SK-N-SH treated with all-trans-retinoic acid at 6 μM for 48 hours (cell line): ENCODE measurements around the gene LANCL3.

ENCODE experiments used
- ATAC-seq: fragments of 200-7000 bp; cut with Tn5 transposase; 3 replicates; pipeline ENCODE4 v1.9.1; 2020; ENCODE audit warnings: mild to moderate bottlenecking, moderate library complexity
- ARNTL ChIP-seq: fragments of 450-650 bp; formaldehyde crosslinking; IDR thresholded peaks from 2 replicates; pipeline ENCODE4 v1.5.0; 2020; ENCODE audit warnings: low read depth, mild to moderate bottlenecking, moderate library complexity, borderline replicate concordance
- BACH2 ChIP-seq: fragments of 250-450 bp; sonication (Bioruptor Pico); IDR thresholded peaks from 2 replicates; pipeline ENCODE4 v1.9.0; 2021; ENCODE audit warnings: mild to moderate bottlenecking, borderline replicate concordance
- CSDC2 ChIP-seq: fragments of 250-450 bp; sonication (Bioruptor Pico); IDR thresholded peaks from 2 replicates; pipeline ENCODE4 v1.5.0; 2020; ENCODE audit warnings: mild to moderate bottlenecking, moderate library complexity
- GLIS3 ChIP-seq: fragments of 250-450 bp; sonication (Bioruptor Pico); IDR thresholded peaks from 2 replicates; pipeline ENCODE4 v1.5.0; 2020; ENCODE audit warnings: mild to moderate bottlenecking, moderate library complexity
- OSR1 ChIP-seq: fragments of 250-450 bp; sonication (Bioruptor Pico); IDR thresholded peaks from 2 replicates; pipeline ENCODE4 v1.8.0; 2022; ENCODE audit warnings: moderate library complexity, mild to moderate bottlenecking, inconsistent platforms
- RARB ChIP-seq: fragments of 250-450 bp; sonication (Bioruptor Pico); IDR thresholded peaks from 2 replicates; pipeline ENCODE4 v1.8.0; 2021; ENCODE audit warnings: mild to moderate bottlenecking, moderate library complexity
- SNAI2 ChIP-seq: fragments of 250-450 bp; sonication (Bioruptor Pico); IDR thresholded peaks from 2 replicates; pipeline ENCODE4 v1.5.0; 2020; ENCODE audit warnings: mild to moderate bottlenecking, moderate library complexity
- TCF4 ChIP-seq: fragments of 250-450 bp; sonication (Bioruptor Pico); IDR thresholded peaks from 2 replicates; pipeline ENCODE4 v1.8.0; 2021; ENCODE audit warnings: mild to moderate bottlenecking, moderate library complexity, borderline replicate concordance
- TOX ChIP-seq: fragments of 250-450 bp; sonication (Bioruptor Pico); IDR thresholded peaks from 2 replicates; pipeline ENCODE4 v1.8.0; 2021; ENCODE audit warnings: mild to moderate bottlenecking, moderate library complexity, borderline replicate concordance
- ZC3H10 ChIP-seq: fragments of 250-450 bp; sonication (Bioruptor Pico); IDR thresholded peaks from 2 replicates; pipeline ENCODE4 v1.5.1; 2021; ENCODE audit warnings: mild to moderate bottlenecking, moderate library complexity
- ZFP3 ChIP-seq: fragments of 250-450 bp; sonication (Bioruptor Pico); IDR thresholded peaks from 2 replicates; pipeline ENCODE4 v1.5.0; 2020; ENCODE audit warnings: mild to moderate bottlenecking, moderate library complexity
- ZFP30 ChIP-seq: fragments of 450-650 bp; formaldehyde crosslinking; IDR thresholded peaks from 2 replicates; pipeline ENCODE4 v1.5.0; 2022; ENCODE audit warnings: mild to moderate bottlenecking, moderate library complexity
- ZNF565 ChIP-seq: fragments of 450-650 bp; formaldehyde crosslinking; conservative IDR thresholded peaks from 2 replicates; pipeline ENCODE4 v1.5.0; 2020; ENCODE audit warnings: low read depth, mild to moderate bottlenecking, moderate library complexity
- ZNF70 ChIP-seq: fragments of 450-650 bp; formaldehyde crosslinking; IDR thresholded peaks from 2 replicates; pipeline ENCODE4 v1.5.0; 2020; ENCODE audit warnings: mild to moderate bottlenecking, moderate library complexity
- ZNF8 ChIP-seq: fragments of 450-650 bp; formaldehyde crosslinking; IDR thresholded peaks from 2 replicates; pipeline ENCODE4 v1.5.0; 2020; ENCODE audit warnings: mild to moderate bottlenecking, moderate library complexity
- TF ChIP-seq, protein P1 (sequence below): fragments of 250-450 bp; sonication (Bioruptor Pico); IDR thresholded peaks from 2 replicates; pipeline ENCODE4 v1.5.0; 2020; ENCODE audit warnings: mild to moderate bottlenecking, moderate library complexity
- TF ChIP-seq, protein P2 (sequence below): fragments of 250-450 bp; sonication (Bioruptor Pico); IDR thresholded peaks from 2 replicates; pipeline ENCODE4 v1.5.1; 2020; ENCODE audit warnings: low read depth, mild to moderate bottlenecking, moderate library complexity
- TF ChIP-seq, protein P3 (sequence below): fragments of 250-450 bp; sonication (Bioruptor Pico); IDR thresholded peaks from 2 replicates; pipeline ENCODE4 v1.5.1; 2021; ENCODE audit warnings: mild to moderate bottlenecking, moderate library complexity
- TF ChIP-seq, protein P4 (sequence below): fragments of 250-450 bp; sonication (Bioruptor Pico); IDR thresholded peaks from 2 replicates; pipeline ENCODE4 v1.8.0; 2021; ENCODE audit warnings: low read depth, mild to moderate bottlenecking, moderate library complexity, borderline replicate concordance
- TF ChIP-seq, protein P5 (sequence below): fragments of 250-450 bp; sonication (Bioruptor Pico); IDR thresholded peaks from 2 replicates; pipeline ENCODE4 v1.8.0; 2020; ENCODE audit warnings: mild to moderate bottlenecking, moderate library complexity, borderline replicate concordance

The LANCL3 gene

DNA sequence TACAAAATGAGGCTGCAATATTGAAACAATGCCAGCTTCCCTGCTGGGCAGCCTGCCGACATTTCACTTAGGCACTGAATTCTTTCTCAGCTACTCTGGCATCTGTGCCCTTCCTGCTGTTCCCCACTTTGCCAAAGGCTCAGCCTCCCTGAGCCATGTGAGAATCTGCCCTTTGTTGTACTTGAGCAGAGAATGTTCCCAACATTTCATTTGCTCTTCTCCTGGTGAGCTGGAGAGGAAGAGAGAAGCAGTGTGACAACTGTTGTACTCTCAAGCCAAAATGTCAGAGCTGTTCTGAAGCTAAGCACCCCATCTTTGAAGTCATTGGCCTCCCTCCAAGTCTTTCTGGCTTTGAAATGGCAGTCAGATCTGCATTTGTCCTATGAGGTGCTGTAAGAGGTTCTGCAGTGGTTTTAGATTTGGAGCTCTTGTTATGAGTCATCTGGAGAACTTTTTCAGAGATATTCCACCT lies 32.5 kb downstream of the LANCL3 start:
- ATAC-seq = no peak
- TF ChIP-seq ZNF565 (CRISPR knock-in tag) (no peak), BACH2 (CRISPR knock-in tag) (no peak), TOX (CRISPR knock-in tag) (no peak), CSDC2 (CRISPR knock-in tag) (no peak), OSR1 (no peak), TCF4 (no peak), RARB (CRISPR knock-in tag) (no peak), ZNF70 (CRISPR knock-in tag) (no peak), ZFP3 (CRISPR knock-in tag) (no peak), ZFP30 (CRISPR knock-in tag) (no peak), ZC3H10 (CRISPR knock-in tag) (no peak), GLIS3 (CRISPR knock-in tag) (no peak), ARNTL (CRISPR knock-in tag) (no peak)
- TF ChIP-seq, protein P1, sequence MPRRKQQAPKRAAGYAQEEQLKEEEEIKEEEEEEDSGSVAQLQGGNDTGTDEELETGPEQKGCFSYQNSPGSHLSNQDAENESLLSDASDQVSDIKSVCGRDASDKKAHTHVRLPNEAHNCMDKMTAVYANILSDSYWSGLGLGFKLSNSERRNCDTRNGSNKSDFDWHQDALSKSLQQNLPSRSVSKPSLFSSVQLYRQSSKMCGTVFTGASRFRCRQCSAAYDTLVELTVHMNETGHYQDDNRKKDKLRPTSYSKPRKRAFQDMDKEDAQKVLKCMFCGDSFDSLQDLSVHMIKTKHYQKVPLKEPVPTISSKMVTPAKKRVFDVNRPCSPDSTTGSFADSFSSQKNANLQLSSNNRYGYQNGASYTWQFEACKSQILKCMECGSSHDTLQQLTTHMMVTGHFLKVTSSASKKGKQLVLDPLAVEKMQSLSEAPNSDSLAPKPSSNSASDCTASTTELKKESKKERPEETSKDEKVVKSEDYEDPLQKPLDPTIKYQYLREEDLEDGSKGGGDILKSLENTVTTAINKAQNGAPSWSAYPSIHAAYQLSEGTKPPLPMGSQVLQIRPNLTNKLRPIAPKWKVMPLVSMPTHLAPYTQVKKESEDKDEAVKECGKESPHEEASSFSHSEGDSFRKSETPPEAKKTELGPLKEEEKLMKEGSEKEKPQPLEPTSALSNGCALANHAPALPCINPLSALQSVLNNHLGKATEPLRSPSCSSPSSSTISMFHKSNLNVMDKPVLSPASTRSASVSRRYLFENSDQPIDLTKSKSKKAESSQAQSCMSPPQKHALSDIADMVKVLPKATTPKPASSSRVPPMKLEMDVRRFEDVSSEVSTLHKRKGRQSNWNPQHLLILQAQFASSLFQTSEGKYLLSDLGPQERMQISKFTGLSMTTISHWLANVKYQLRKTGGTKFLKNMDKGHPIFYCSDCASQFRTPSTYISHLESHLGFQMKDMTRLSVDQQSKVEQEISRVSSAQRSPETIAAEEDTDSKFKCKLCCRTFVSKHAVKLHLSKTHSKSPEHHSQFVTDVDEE (CRISPR knock-in tag) = no peak
- TF ChIP-seq, protein P2, sequence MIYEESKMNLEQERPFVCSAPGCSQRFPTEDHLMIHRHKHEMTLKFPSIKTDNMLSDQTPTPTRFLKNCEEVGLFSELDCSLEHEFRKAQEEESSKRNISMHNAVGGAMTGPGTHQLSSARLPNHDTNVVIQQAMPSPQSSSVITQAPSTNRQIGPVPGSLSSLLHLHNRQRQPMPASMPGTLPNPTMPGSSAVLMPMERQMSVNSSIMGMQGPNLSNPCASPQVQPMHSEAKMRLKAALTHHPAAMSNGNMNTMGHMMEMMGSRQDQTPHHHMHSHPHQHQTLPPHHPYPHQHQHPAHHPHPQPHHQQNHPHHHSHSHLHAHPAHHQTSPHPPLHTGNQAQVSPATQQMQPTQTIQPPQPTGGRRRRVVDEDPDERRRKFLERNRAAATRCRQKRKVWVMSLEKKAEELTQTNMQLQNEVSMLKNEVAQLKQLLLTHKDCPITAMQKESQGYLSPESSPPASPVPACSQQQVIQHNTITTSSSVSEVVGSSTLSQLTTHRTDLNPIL = no peak
- TF ChIP-seq, protein P3, sequence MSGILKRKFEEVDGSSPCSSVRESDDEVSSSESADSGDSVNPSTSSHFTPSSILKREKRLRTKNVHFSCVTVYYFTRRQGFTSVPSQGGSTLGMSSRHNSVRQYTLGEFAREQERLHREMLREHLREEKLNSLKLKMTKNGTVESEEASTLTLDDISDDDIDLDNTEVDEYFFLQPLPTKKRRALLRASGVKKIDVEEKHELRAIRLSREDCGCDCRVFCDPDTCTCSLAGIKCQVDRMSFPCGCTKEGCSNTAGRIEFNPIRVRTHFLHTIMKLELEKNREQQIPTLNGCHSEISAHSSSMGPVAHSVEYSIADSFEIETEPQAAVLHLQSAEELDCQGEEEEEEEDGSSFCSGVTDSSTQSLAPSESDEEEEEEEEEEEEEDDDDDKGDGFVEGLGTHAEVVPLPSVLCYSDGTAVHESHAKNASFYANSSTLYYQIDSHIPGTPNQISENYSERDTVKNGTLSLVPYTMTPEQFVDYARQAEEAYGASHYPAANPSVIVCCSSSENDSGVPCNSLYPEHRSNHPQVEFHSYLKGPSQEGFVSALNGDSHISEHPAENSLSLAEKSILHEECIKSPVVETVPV (CRISPR knock-in tag) = no peak
- TF ChIP-seq, protein P4, sequence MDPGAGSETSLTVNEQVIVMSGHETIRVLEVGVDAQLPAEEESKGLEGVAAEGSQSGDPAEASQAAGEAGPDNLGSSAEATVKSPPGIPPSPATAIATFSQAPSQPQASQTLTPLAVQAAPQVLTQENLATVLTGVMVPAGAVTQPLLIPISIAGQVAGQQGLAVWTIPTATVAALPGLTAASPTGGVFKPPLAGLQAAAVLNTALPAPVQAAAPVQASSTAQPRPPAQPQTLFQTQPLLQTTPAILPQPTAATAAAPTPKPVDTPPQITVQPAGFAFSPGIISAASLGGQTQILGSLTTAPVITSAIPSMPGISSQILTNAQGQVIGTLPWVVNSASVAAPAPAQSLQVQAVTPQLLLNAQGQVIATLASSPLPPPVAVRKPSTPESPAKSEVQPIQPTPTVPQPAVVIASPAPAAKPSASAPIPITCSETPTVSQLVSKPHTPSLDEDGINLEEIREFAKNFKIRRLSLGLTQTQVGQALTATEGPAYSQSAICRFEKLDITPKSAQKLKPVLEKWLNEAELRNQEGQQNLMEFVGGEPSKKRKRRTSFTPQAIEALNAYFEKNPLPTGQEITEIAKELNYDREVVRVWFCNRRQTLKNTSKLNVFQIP (CRISPR knock-in tag) = no peak

DNA sequence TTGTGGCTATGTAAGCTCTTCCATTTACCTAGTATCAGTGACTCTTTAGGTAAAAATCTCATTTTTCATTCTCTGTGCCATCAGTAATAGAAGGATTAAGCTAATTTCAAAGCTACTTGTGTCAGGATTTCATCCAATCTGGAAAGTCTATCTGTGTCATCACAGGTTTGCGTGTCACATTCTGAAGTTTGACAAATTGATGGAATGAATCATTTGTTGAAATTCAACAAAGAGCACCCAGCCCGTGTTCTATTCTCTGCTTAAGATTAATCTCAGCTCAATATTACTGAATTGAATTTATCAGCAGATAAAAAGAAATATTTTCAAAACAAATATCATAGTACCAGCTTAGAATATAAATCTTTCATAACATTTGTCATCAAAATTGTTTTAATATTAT lies 35.8 kb downstream of the LANCL3 start:
- no peak for ATAC-seq
- TF ChIP-seq, protein P4 (CRISPR knock-in tag) = no peak
- TF ChIP-seq ZC3H10 (CRISPR knock-in tag) = no peak
- TF ChIP-seq, protein P1 (CRISPR knock-in tag) = no peak
- TF ChIP-seq TOX (CRISPR knock-in tag) = no peak
- no peak for TF ChIP-seq ZNF8
- no peak for TF ChIP-seq ZNF70 (CRISPR knock-in tag)
- TF ChIP-seq, protein P5, sequence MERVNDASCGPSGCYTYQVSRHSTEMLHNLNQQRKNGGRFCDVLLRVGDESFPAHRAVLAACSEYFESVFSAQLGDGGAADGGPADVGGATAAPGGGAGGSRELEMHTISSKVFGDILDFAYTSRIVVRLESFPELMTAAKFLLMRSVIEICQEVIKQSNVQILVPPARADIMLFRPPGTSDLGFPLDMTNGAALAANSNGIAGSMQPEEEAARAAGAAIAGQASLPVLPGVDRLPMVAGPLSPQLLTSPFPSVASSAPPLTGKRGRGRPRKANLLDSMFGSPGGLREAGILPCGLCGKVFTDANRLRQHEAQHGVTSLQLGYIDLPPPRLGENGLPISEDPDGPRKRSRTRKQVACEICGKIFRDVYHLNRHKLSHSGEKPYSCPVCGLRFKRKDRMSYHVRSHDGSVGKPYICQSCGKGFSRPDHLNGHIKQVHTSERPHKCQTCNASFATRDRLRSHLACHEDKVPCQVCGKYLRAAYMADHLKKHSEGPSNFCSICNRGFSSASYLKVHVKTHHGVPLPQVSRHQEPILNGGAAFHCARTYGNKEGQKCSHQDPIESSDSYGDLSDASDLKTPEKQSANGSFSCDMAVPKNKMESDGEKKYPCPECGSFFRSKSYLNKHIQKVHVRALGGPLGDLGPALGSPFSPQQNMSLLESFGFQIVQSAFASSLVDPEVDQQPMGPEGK = no peak
- TF ChIP-seq ARNTL (CRISPR knock-in tag) = no peak
- TF ChIP-seq SNAI2 (CRISPR knock-in tag) = no peak
